ENCODE data around the gene TUT4.

The TUT4 gene

DNA sequence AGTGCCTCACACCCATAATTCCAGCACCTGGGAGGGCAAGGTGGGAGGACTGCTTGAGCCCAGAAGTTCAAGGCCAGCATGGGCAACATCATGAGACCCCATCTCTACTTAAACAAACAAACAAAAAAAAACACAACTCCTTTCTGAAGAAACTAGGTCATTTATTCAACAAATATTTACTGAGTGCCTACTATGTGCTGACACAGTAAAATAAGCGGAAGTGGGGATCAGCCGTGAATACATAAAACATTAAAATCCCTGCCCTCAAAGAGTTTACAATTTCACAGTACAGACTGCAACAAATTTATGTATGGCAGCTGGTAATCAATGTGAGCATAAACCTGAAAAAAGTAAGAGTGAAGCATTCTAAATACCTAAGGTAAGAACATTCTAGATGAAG lies 65.3 kb downstream of the TUT4 start:
- FAIRE-seq (no peak), DNase-seq (ENCODE audit: extremely low spot score, insufficient read length, low read depth) (no peak)

DNA sequence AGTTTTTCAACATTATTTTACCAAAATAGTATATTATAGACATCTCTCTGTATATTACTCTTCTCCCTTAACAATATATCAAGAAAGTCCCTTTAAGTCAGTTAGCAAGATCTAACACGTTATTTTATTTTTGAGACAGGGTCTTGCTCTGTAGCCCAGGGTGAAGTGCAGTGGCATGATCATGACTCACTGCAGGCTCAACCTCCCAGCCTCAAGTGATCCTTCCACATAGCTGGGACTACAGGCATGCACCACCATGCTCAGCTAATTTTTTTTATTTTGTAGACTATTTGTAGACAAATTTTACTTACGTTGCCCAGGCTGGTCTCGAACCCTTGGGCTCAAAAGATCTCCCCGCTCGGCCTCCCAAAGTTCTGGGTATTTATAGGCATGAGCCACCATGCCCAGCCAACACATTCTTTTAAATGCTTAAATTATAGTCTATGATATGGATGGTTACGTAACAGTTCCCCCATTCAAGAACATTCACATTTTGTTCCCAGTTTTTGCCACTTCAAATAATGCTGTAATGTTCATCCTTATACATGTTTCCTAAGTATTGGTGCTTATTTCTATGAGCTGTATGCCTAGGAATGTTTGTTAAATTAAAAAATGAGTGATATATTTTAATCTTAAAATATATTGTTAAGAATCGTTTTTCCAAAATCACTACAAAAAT lies 70.4 kb downstream of the TUT4 start:
- FAIRE-seq = no peak
- no peak for DNase-seq (ENCODE audit: extremely low spot score, insufficient read length, low read depth)

DNA sequence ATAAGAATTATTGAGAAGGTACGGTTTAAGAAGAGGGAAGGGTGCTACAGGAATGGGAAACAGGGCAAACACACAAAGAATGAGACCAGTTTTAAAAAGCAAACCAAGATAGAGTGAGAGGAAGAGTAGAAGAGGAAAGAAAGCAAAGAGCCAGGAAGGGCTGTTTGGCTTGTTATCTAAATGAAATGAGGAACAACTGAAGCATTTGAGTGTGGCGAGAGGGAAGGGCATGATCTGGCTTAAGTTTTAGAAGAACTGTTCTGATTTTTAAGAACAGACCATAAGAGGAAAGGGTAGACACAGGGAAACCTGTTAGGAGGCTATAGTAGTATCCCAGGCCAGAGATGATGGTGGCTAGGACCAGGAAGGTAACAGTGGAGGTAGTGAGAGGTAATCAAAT lies 73.8 kb downstream of the TUT4 start:
- DNase-seq (ENCODE audit: extremely low spot score, insufficient read length, low read depth) (no peak), FAIRE-seq (no peak)

GRCh38 chr1:52477876-52478275 lies 75.0 kb downstream of the TUT4 start:
- no peak for FAIRE-seq
- no peak for DNase-seq (ENCODE audit: extremely low spot score, insufficient read length, low read depth)

- DNase-seq (ENCODE audit: extremely low spot score, insufficient read length, low read depth) (no peak), FAIRE-seq (no peak)
These were observed 75.9 kb downstream of the TUT4 start for GRCh38 chr1:52476943-52477342.

DNA sequence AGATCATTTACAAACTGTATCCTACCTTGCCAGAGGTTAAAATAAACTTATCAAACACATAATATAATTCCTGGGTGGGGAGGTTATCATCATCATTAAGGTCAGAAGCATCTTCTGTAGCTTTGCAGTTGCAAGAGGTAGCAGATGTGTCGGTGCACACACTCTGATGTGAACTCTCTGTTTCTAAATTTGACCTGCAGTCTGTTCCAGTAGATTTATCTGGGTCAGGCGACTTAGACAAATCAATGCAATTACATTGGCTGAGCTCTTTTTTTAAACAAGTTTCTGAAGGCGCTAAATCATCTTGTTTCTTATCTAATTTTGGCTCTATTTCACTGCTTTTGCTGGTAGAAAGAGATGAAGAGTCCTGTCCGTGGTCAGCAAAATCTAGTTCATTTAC lies 78.1 kb downstream of the TUT4 start:
- no peak for DNase-seq (ENCODE audit: extremely low spot score, insufficient read length, low read depth)
- no peak for FAIRE-seq

- no peak for FAIRE-seq
- no peak for DNase-seq (ENCODE audit: extremely low spot score, insufficient read length, low read depth)
These were observed 79.9 kb downstream of the TUT4 start for GRCh38 chr1:52473039-52473438.

GRCh38 chr1:52472384-52472783 lies 80.5 kb downstream of the TUT4 start:
- no peak for FAIRE-seq

DNA sequence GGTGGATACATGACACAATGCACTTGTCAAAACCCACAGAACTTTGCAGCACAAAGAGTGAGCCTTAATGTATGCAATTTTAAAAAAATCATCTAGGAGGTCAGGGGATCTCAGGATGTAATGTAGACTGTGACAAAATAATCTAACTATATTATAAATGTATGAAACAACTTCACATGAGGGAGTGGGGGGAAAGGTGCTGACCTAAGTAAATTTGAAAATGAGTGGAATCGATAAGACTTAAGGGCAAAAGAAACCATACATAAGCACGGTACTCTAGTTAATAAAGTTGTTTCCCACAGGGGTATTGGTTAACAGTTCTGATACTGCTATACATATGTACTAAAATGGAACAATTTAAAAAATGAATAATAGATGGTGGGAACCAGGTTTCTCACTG lies 83.8 kb downstream of the TUT4 start:
- no peak for DNase-seq (ENCODE audit: extremely low spot score, insufficient read length, low read depth)
- FAIRE-seq = no peak

More at GRCh38 chr1:52472384-52472783, 80.5 kb downstream of the TUT4 start:
- DNase-seq (ENCODE audit: extremely low spot score, insufficient read length, low read depth) = no peak

GRCh38 chr1:52463891-52464290 lies 89.0 kb downstream of the TUT4 start:
- no peak for DNase-seq (ENCODE audit: extremely low spot score, insufficient read length, low read depth)
- FAIRE-seq = no peak

- no peak for FAIRE-seq
These were observed 91.1 kb downstream of the TUT4 start for GRCh38 chr1:52461821-52462220.

DNA sequence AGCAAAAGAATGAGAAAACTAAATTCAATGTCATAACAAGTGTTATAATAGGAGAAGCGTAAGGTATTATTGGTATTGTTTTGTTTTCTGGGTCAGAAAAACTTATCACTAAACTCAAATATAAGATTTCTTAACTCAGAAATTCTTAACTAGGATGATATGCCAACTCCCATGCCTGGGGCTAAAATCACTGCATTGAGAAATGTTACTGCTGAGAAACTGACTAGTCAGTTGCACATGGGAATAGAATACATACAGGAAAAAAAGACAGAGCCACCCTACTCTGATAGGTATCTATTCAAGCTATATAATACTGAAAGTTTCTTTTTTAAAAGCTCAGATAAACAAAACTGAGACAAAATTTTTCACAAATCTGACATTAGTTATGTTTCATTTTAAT lies 92.2 kb downstream of the TUT4 start:
- DNase-seq (ENCODE audit: extremely low spot score, insufficient read length, low read depth) (no peak), FAIRE-seq (peak; percentile 24)

More at GRCh38 chr1:52461821-52462220, 91.1 kb downstream of the TUT4 start:
- DNase-seq (ENCODE audit: extremely low spot score, insufficient read length, low read depth) = no peak

DNA sequence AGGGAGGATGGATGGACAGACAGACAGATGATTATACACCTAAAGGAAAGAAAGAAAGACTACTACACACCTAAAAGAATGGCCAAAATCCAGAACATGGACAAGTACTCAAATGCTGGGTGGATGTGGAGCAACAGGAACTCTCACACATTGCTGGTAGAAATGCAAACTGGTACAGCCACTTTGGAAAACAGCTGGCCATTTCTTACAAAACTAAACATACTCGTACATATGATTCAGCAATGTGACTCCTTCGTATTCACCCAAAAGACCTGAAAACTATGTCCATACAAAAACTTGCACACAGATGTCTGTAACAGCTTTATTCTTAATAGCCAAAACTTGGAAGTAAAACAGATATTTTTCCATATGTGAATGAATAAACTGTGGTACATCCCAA lies 97.2 kb downstream of the TUT4 start:
- FAIRE-seq (no peak), DNase-seq (ENCODE audit: extremely low spot score, insufficient read length, low read depth) (no peak)

- FAIRE-seq = no peak
These were observed 98.1 kb downstream of the TUT4 start for GRCh38 chr1:52454779-52455178.

GRCh38 chr1:52454127-52454526 lies 98.8 kb downstream of the TUT4 start:
- DNase-seq (ENCODE audit: extremely low spot score, insufficient read length, low read depth) (no peak), FAIRE-seq (no peak)

More at GRCh38 chr1:52454779-52455178, 98.1 kb downstream of the TUT4 start:
- no peak for DNase-seq (ENCODE audit: extremely low spot score, insufficient read length, low read depth)

GRCh38 chr1:52444463-52444862 lies 108.4 kb downstream of the TUT4 start:
- DNase-seq (ENCODE audit: extremely low spot score, insufficient read length, low read depth) (no peak), FAIRE-seq (no peak)

DNA sequence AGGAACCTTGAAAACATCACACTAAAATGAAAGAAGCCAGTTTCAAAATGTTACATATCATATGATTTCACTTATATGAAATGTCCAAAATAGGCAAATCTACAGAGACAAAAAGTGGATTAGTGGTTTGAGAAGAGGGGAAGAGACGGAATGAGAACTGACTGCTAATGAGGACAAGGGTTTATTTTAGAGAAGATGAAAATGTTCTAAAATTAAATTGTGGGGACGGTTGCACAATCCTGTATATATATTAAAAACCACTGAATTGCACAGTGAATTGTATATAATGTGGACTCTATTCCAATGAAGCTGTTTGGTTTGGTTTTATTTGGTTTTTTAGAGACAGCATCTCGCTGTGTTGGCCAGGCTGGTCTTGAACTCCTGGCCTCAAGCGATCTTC lies 112.9 kb downstream of the TUT4 start:
- DNase-seq (ENCODE audit: extremely low spot score, insufficient read length, low read depth) (no peak), FAIRE-seq (no peak)

- no peak for DNase-seq (ENCODE audit: extremely low spot score, insufficient read length, low read depth)
- FAIRE-seq = peak; percentile 59
These were observed 116.1 kb downstream of the TUT4 start for GRCh38 chr1:52436817-52437216.

DNA sequence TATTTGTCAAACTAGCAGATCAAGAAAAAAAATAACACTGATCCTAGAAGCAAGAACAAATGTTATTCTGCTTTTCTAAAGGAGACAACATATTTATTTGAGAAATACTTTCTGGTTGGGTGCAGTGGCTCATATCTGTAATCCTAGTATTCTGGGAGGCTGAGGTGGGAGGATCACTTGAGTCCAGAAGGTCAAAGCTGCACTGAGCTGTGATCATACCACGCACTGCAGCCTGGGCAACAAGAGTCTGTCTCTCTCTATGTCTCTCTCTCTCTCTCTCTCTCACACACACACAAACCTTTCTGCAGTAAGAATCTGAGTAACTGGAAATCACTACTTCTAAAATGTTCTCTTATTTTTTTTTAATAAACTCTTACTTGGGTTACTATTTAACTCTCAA lies 117.2 kb downstream of the TUT4 start:
- FAIRE-seq (no peak), DNase-seq (ENCODE audit: extremely low spot score, insufficient read length, low read depth) (no peak)

- DNase-seq (ENCODE audit: extremely low spot score, insufficient read length, low read depth) (no peak), FAIRE-seq (no peak)
These were observed 117.7 kb downstream of the TUT4 start for GRCh38 chr1:52435211-52435610.

- no peak for FAIRE-seq
These were observed 120.1 kb downstream of the TUT4 start for GRCh38 chr1:52432807-52433206.

GRCh38 chr1:52427152-52427551 lies 125.7 kb downstream of the TUT4 start:
- DNase-seq (ENCODE audit: extremely low spot score, insufficient read length, low read depth) = no peak
- no peak for FAIRE-seq

More at GRCh38 chr1:52432807-52433206, 120.1 kb downstream of the TUT4 start:
- DNase-seq (ENCODE audit: extremely low spot score, insufficient read length, low read depth) = no peak
